ENCODE results near the gene PTHLH. TPM values are rescaled to one million over a fixed set of nuclear protein-coding genes. Genes with fewer than 3 reads are reported as not detected.

Gene PTHLH
- total and polyA plus RNA-seq, 8 donors, result 0.76 to 4.8 (median 3.6) TPM

DNA sequence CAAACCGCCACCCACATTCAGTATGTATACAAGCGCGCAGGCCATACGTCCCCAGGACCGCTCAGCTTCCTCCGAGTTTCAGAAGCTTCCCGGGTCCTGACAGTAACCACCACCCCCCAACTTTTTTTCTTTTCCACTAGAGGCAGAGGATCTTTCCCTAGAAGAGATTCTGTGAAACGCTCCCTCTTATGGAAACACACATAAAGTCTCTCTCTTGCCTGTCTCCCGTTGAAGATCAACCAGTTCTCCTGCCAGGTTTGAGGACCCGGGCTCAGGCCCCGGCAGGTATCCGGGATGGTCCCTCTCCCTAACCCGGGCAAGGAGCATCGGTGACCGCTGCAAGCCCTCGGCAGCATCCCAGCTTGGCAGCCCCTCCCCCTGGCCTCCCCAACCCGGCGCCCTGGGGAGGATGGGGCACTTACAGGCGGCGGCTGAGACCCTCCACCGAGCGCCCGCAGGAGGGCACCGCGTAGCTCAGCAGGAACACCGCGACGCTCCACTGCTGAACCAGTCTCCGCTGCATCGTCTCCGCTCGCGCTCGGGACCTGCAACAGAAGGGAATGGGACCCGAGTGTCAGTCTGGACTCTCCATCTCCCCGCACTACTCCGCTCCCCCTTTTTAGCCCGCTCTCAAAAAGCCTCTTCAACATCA lies 3.4 kb downstream of the PTHLH start:
- no peaks in the 10 kb centered on the region for H3K9me3 ChIP-seq
- ATAC-seq, result peak; percentile 58
- intact Hi-C loops (cut with DNase I), result no loop called here
- H3K4me1 ChIP-seq, result peaks cover 14 to 25% of the 10 kb centered on the region in 2 donors
- peak in 3 of 4 donors; percentile 34 to 76 (median 36) for DNase-seq
- peak overlapping the region; percentile 27 to 36 for H3K4me3 ChIP-seq
- no peak overlapping the region for H3K27ac ChIP-seq
- H3K36me3 ChIP-seq, result no peaks in the 10 kb centered on the region
- TF ChIP-seq, protein P1, sequence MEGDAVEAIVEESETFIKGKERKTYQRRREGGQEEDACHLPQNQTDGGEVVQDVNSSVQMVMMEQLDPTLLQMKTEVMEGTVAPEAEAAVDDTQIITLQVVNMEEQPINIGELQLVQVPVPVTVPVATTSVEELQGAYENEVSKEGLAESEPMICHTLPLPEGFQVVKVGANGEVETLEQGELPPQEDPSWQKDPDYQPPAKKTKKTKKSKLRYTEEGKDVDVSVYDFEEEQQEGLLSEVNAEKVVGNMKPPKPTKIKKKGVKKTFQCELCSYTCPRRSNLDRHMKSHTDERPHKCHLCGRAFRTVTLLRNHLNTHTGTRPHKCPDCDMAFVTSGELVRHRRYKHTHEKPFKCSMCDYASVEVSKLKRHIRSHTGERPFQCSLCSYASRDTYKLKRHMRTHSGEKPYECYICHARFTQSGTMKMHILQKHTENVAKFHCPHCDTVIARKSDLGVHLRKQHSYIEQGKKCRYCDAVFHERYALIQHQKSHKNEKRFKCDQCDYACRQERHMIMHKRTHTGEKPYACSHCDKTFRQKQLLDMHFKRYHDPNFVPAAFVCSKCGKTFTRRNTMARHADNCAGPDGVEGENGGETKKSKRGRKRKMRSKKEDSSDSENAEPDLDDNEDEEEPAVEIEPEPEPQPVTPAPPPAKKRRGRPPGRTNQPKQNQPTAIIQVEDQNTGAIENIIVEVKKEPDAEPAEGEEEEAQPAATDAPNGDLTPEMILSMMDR (IDR thresholded peaks at IDR 0.05), result no peak
- peaks cover 28 to 95% of the 10 kb centered on the region in 2 donors for H3K27me3 ChIP-seq

DNA sequence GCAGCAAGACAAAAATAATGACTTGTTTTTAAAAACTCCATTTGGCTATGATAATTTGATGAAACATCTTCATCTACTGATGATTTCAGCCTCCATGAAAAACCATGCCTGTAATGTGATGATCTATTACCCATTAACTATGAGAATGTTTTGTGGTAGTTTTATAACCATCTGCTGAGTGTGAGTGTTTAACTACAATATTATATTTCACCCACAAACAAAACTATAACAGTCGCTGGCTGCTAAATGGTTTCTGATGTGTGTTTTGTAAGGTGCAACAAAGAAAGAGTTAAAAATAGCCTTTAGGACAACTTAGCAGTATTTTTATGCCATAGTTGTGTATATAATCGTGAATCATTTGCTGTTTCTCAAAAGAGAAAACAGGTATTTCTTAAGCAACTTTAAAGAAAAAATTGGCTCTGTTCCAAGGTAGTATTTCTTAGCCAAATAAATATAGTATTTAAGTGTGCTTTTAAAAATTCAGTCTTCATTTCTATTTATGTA lies 4.9 kb downstream of the PTHLH start:
- Histone ChIP-seq H3K27ac (no peak overlapping the region), H3K36me3 (no peaks in the 10 kb centered on the region), H3K27me3 (peaks cover 28 to 88% of the 10 kb centered on the region in 2 donors), H3K4me1 (peaks cover 14 to 25% of the 10 kb centered on the region in 2 donors), H3K9me3 (no peaks in the 10 kb centered on the region), H3K4me3 (no peak overlapping the region)
- ATAC-seq (no peak), DNase-seq (no peak)
- TF ChIP-seq, protein P1 (IDR thresholded peaks at IDR 0.05), result no peak
- intact Hi-C loops (cut with DNase I), result no loop called here

DNA sequence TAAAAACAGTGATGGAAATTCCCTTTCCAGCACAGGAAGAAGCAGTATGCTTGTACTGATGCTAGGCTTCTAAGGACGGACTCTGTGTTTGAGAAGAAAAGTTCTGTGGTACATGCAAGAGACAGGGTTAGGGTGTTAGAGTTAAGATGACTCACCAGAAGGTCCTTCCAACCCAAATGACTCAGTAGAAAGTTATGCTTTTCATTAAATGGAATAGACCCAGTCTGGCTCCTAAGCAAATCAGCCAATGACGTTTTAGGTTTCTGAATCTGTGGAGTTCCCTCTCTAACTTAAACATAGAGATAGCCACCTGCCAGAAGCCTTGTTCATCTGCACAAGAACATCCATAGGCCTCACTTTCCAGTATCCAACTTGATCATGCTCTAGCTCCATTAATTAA lies 5.7 kb downstream of the PTHLH start:
- ATAC-seq, result peak; percentile 32
- TF ChIP-seq, protein P1 (IDR thresholded peaks at IDR 0.05), result no peak
- H3K27me3 ChIP-seq, result peaks cover 28 to 81% of the 10 kb centered on the region in 2 donors

DNA sequence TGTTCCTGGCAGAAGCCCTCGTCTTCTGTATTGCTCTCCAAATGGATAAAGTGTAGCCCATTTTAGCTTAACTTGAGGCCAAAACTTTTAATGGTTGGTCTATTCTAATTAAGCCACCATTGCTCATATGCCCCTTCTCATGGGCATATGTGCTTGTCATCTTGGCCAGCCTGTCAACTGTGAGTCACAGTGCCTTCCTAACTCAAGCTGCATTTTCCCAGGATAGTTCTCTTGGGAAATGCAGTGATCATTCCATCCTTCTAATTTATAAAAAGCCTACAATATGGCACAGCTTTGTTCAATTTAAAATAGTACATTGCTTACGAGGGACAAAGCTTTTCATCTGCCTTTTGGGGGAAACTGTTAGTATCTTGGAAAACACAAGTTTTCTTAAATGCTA lies 6.6 kb downstream of the PTHLH start:
- Histone ChIP-seq H3K27me3 (peaks cover 26 to 76% of the 10 kb centered on the region in 2 donors), H3K9me3 (no peaks in the 10 kb centered on the region), H3K4me1 (peaks cover 14 to 25% of the 10 kb centered on the region in 2 donors), H3K27ac (no peak overlapping the region), H3K4me3 (no peak overlapping the region), H3K36me3 (no peaks in the 10 kb centered on the region)
- ATAC-seq, result no peak
- intact Hi-C loops (cut with DNase I), result no loop called here
- TF ChIP-seq, protein P1 (IDR thresholded peaks at IDR 0.05), result no peak
- DNase-seq, result no peak

More for the DNA sequence above, 5.7 kb downstream of the PTHLH start:
- intact Hi-C loops (cut with DNase I), result no loop called here
- H3K4me1 ChIP-seq, result peaks cover 14 to 25% of the 10 kb centered on the region in 2 donors
- H3K4me3 ChIP-seq, result no peak overlapping the region
- H3K27ac ChIP-seq, result no peak overlapping the region
- H3K36me3 ChIP-seq, result no peaks in the 10 kb centered on the region
- H3K9me3 ChIP-seq, result no peaks in the 10 kb centered on the region
- no peak for DNase-seq

DNA sequence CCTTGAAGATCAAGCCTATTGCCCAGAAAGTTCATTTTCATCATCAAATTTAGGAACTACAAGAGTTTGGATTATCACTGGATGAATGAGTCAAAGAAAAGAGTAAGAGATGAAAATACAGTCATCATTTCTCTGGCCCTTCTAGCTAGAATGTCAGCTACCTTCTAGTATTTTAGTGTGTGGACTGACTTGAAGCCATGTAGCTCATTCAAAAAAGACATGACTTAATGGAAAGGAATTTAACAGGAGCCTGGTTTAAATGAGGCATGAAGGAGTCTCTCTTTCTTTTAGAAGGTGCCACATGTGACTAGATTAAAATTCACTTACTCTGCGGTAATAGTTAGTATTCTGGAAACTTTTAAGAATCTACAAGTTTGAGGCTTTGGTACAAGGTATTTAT lies 7.1 kb downstream of the PTHLH start:
- intact Hi-C loops (cut with DNase I), result no loop called here
- H3K36me3 ChIP-seq, result no peaks in the 10 kb centered on the region
- ATAC-seq, result no peak
- H3K27ac ChIP-seq, result no peak overlapping the region
- no peak for DNase-seq
- H3K4me3 ChIP-seq, result no peak overlapping the region
- H3K27me3 ChIP-seq, result peaks cover 21 to 73% of the 10 kb centered on the region in 2 donors
- TF ChIP-seq, protein P1 (IDR thresholded peaks at IDR 0.05), result no peak
- H3K4me1 ChIP-seq, result peaks cover 9 to 19% of the 10 kb centered on the region in 2 donors
- no peaks in the 10 kb centered on the region for H3K9me3 ChIP-seq

All from left lung (tissue), 10 donors.